H1 (cell line): ENCODE measurements around the gene IL20RB. TPM values are rescaled to one million over a fixed set of nuclear protein-coding genes. Genes with fewer than 3 reads are reported as not detected.

Source experiments
- CTCF ChIA-PET: fragments of 300-600 bp; sonication (Branson Sonifier 250); formaldehyde crosslinking; loops from one replicate; lab custom pipeline; 2021; ENCODE audit not compliant: partially characterized antibody; lab: Charles Lee
- POLR2A ChIA-PET: fragments of 300-600 bp; sonication (Branson Sonifier 250); formaldehyde crosslinking; loops from one replicate; lab custom pipeline; 2021; ENCODE audit warnings: inconsistent platforms; ENCODE audit not compliant: partially characterized antibody; lab: Charles Lee
- DNase-seq, 2 experiments: peaks; one replicate each; pipeline versions ENCODE4 v3.0.0 to v3.0.0-alpha.2; 2010 to 2022; ENCODE audit warnings: low spot score in 2 of 2, low read depth in 1 of 2, mixed read lengths in 1 of 2
- FAIRE-seq: peaks from 2 replicates; lab custom pipeline; 2011; peaks lifted over from hg19 to GRCh38; lab: Jason Lieb, UNC
- H2AFZ ChIP-seq: 2 replicates; pipeline ENCODE4 v1.8.1; 2012; ENCODE audit warnings: low read length, inconsistent platforms
- H2AK5ac ChIP-seq: 2 replicates; pipeline ENCODE4 v1.6.1; 2013; ENCODE audit warnings: low read depth, low read length
- H2BK120ac ChIP-seq: replicated peaks from 2 replicates; pipeline ENCODE3; 2013; ENCODE audit warnings: low read depth, low read length, inconsistent platforms
- H2BK12ac ChIP-seq: 2 replicates; pipeline ENCODE4 v1.6.1; 2013; ENCODE audit warnings: low read depth, low read length
- H2BK15ac ChIP-seq: 2 replicates; pipeline ENCODE4 v1.6.1; 2013; ENCODE audit warnings: low read length
- H2BK20ac ChIP-seq: 2 replicates; pipeline ENCODE4 v1.6.1; 2013; ENCODE audit warnings: low read length
- H2BK5ac ChIP-seq: 2 replicates; pipeline ENCODE4 v1.6.1; 2013; ENCODE audit warnings: low read depth, low read length
- H3K14ac ChIP-seq: 2 replicates; pipeline ENCODE4 v1.6.1; 2013; ENCODE audit warnings: inconsistent platforms; ENCODE audit not compliant: insufficient read length
- H3K18ac ChIP-seq: 2 replicates; pipeline ENCODE4 v1.6.1; 2013; ENCODE audit warnings: low read length; ENCODE audit errors: extremely low read depth
- H3K23ac ChIP-seq: 2 replicates; pipeline ENCODE4 v1.6.1; 2013; ENCODE audit warnings: inconsistent platforms; ENCODE audit not compliant: insufficient read length
- H3K23me2 ChIP-seq: 2 replicates; pipeline ENCODE4 v1.6.1; 2013; ENCODE audit warnings: low read depth, low read length
- H3K27ac ChIP-seq: 2 replicates; pipeline ENCODE4 v1.6.1; 2011; ENCODE audit warnings: low read depth, low read length, inconsistent platforms
- H3K27me3 ChIP-seq, 4 experiments: replicated peaks in 1 of 4; 1 replicate in 1 of 4; 2 replicates in 3 of 4; pipeline versions ENCODE4 v1.6.1 to v1.8.1; 2011 to 2013; ENCODE audit warnings: low read length in 3 of 4, mild to moderate bottlenecking in 3 of 4, inconsistent platforms in 2 of 4, mixed read lengths in 2 of 4, moderate library complexity in 1 of 4; ENCODE audit not compliant: control insufficient read depth in 3 of 4, insufficient read depth in 3 of 4; ENCODE audit errors: extremely low read depth in 1 of 4
- H3K36me3 ChIP-seq, 4 experiments: 2 replicates each; pipeline versions ENCODE4 v1.6.1 to v1.8.1; 2011 to 2013; ENCODE audit warnings: mild to moderate bottlenecking in 4 of 4, low read length in 3 of 4, moderate library complexity in 2 of 4, control low read depth in 1 of 4, inconsistent platforms in 1 of 4; ENCODE audit not compliant: insufficient read depth in 4 of 4, control insufficient read depth in 2 of 4
- H3K4ac ChIP-seq: replicated peaks from 2 replicates; pipeline ENCODE3; 2013; ENCODE audit warnings: low read length, low read depth, mixed read lengths, inconsistent platforms; ENCODE audit not compliant: insufficient read length
- H3K4me1 ChIP-seq, 4 experiments: replicated peaks in 1 of 4; 1 replicate in 1 of 4; 2 replicates in 3 of 4; pipeline versions ENCODE4 v1.6.1 to v1.8.1; 2011 to 2013; ENCODE audit warnings: low read length in 3 of 4, inconsistent platforms in 2 of 4, mixed read lengths in 1 of 4; ENCODE audit not compliant: insufficient read depth in 4 of 4, control insufficient read depth in 3 of 4
- H3K4me2 ChIP-seq, 2 experiments: 2 replicates each; pipeline versions ENCODE4 v1.6.1 to v1.8.1; 2011 to 2013; ENCODE audit warnings: low read depth in 2 of 2, low read length in 2 of 2, control low read depth in 1 of 2, inconsistent platforms in 1 of 2, mild to moderate bottlenecking in 1 of 2; ENCODE audit not compliant: insufficient read depth in 1 of 2
- H3K4me3 ChIP-seq, 4 experiments: fragments of 200-600, 300-600 bp in 1 of 4; sonication (generic), shearing (Covaris generic), sonication (Bioruptor Twin) in 1 of 4; 2 replicates each; pipeline versions ENCODE4 v1.5.1 to v1.8.1; 2011 to 2016; ENCODE audit warnings: low read length in 4 of 4, low read depth in 3 of 4, control low read depth in 2 of 4, inconsistent platforms in 2 of 4, mild to moderate bottlenecking in 2 of 4, mixed read lengths in 1 of 4, moderate library complexity in 1 of 4; ENCODE audit not compliant: insufficient read depth in 2 of 4; ENCODE audit errors: extremely low read depth in 1 of 4
- H3K56ac ChIP-seq: replicated peaks from 2 replicates; pipeline ENCODE3; 2013; ENCODE audit warnings: low read depth, mild to moderate bottlenecking, mixed read lengths, low read length, inconsistent platforms; ENCODE audit not compliant: insufficient read length
- H3K79me1 ChIP-seq: 2 replicates; pipeline ENCODE4 v1.6.1; 2013; ENCODE audit warnings: low read depth, low read length, control low read depth
- H3K79me2 ChIP-seq, 2 experiments: 2 replicates each; pipeline versions ENCODE4 v1.6.1 to v1.8.1; 2012 to 2013; ENCODE audit warnings: low read length in 2 of 2, mild to moderate bottlenecking in 2 of 2, inconsistent platforms in 1 of 2; ENCODE audit not compliant: insufficient read depth in 2 of 2, control insufficient read depth in 1 of 2
- H3K9ac ChIP-seq, 4 experiments: replicated peaks in 1 of 4; 1 replicate in 1 of 4; 2 replicates in 3 of 4; pipeline versions ENCODE4 v1.6.1 to v1.8.1; 2011 to 2013; ENCODE audit warnings: low read depth in 3 of 4, low read length in 3 of 4, control low read depth in 2 of 4, mild to moderate bottlenecking in 2 of 4, moderate library complexity in 2 of 4, inconsistent platforms in 1 of 4; ENCODE audit errors: extremely low read depth in 1 of 4
- H3K9me3 ChIP-seq, 2 experiments: 2 replicates each; pipeline versions ENCODE4 v1.6.1 to v1.8.1; 2012 to 2013; ENCODE audit warnings: mild to moderate bottlenecking in 2 of 2, moderate library complexity in 2 of 2, control low read depth in 1 of 2, inconsistent platforms in 1 of 2, low read depth in 1 of 2, low read length in 1 of 2, mixed read lengths in 1 of 2; ENCODE audit not compliant: insufficient read depth in 2 of 2
- H4K20me1 ChIP-seq, 2 experiments: replicated peaks in 1 of 2; 2 replicates each; pipeline versions ENCODE3 to v1.8.1; 2011 to 2013; ENCODE audit warnings: inconsistent platforms in 2 of 2, low read length in 2 of 2, mild to moderate bottlenecking in 1 of 2; ENCODE audit not compliant: insufficient read depth in 2 of 2, control insufficient read depth in 1 of 2
- H4K5ac ChIP-seq: 2 replicates; pipeline ENCODE4 v1.6.1; 2013; ENCODE audit warnings: low read length, low read depth, mixed read lengths, inconsistent platforms; ENCODE audit not compliant: insufficient read length
- H4K8ac ChIP-seq: 2 replicates; pipeline ENCODE4 v1.8.0; 2013; ENCODE audit warnings: mild to moderate bottlenecking, moderate library complexity, low read length, inconsistent platforms; ENCODE audit not compliant: insufficient read depth; ENCODE audit errors: extremely low read depth
- H4K91ac ChIP-seq: replicated peaks from 2 replicates; pipeline ENCODE3; 2013; ENCODE audit warnings: low read length, mixed read lengths, inconsistent platforms; ENCODE audit not compliant: insufficient read length
- CBX5 ChIP-seq: fragments of 300-800, 300-1000 bp; sonication (generic); IDR thresholded peaks from 2 replicates; pipeline ENCODE4 v1.7.1; 2016; ENCODE audit warnings: antibody characterized with exemption, low read length, low read depth
- CEBPB ChIP-seq: IDR thresholded peaks from 2 replicates; pipeline ENCODE4 v1.6.1; 2012; ENCODE audit warnings: low read depth, low read length
- EGR1 ChIP-seq: IDR thresholded peaks from 2 replicates; pipeline ENCODE4 v1.6.1; 2011; ENCODE audit warnings: low read depth, low read length, borderline replicate concordance
- FOSL1 ChIP-seq: IDR thresholded peaks from 2 replicates; pipeline ENCODE4 v1.6.1; 2011; ENCODE audit warnings: mild to moderate bottlenecking, low read depth, low read length, moderate library complexity; ENCODE audit not compliant: insufficient read depth
- GTF2F1 ChIP-seq: IDR thresholded peaks from 2 replicates; pipeline ENCODE4 v1.6.1; 2012; ENCODE audit warnings: low read depth, low read length, improper control_type of control experiment, borderline replicate concordance
- JUN ChIP-seq: IDR thresholded peaks from 2 replicates; pipeline ENCODE4 v1.6.1; 2011; ENCODE audit warnings: low read depth, mild to moderate bottlenecking, improper control_type of control experiment, low read length
- MAX ChIP-seq: IDR thresholded peaks from 2 replicates; pipeline ENCODE4 v1.6.1; 2012; ENCODE audit warnings: inconsistent platforms
- RFX5 ChIP-seq: IDR thresholded peaks from 2 replicates; pipeline ENCODE4 v1.6.1; 2011; ENCODE audit warnings: low read depth, low read length, improper control_type of control experiment, borderline replicate concordance
- SP4 ChIP-seq: IDR thresholded peaks from 2 replicates; pipeline ENCODE4 v1.6.1; 2012; ENCODE audit warnings: low read length, inconsistent platforms
- SUZ12 ChIP-seq: fragments of 200-600 bp; sonication (generic); IDR thresholded peaks from 2 replicates; pipeline ENCODE4 v1.6.1; 2012; ENCODE audit warnings: mild to moderate bottlenecking, inconsistent platforms, low read length, moderate library complexity, mixed read lengths
- WGBS, 2 experiments: shearing (Covaris generic) in 1 of 2; methylation state at CpG; one replicate each; pipeline versions ENCODE4 v1.1.6 to v1.1.7; 2013 to 2015; ENCODE audit warnings: low lambda C conversion rate in 2 of 2, mixed read lengths in 2 of 2, inconsistent platforms in 1 of 2, low coverage in 1 of 2, missing lambda C conversion rate in 1 of 2; ENCODE audit not compliant: insufficient replicate concordance in 2 of 2, insufficient coverage in 1 of 2, insufficient read length in 1 of 2; ENCODE audit errors: extremely low coverage in 1 of 2, missing lambda C conversion rate in 1 of 2; 5-methylcytosine and 5-hydroxymethylcytosine counted together
- polyA plus RNA-seq, 7 experiments: library from polyadenylated mRNA; depleted of rRNA in 3 of 7; stranded (reverse) in 5 of 7; unstranded in 2 of 7; fragments of >200 nt in 5 of 7; fragments of 200-250 nt in 2 of 7; gene quantifications; 1 replicate in 5 of 7; 2 replicates in 1 of 7; 4 replicates in 1 of 7; pipeline versions ENCODE4 v1.2.1 to v1.2.3, GENCODE V29; 2011 to 2013; ENCODE audit warnings: missing spikeins in 2 of 7, mixed read lengths in 2 of 7
- total RNA-seq: library from RNA; stranded (reverse); fragmentation: NEBNext Ultra II Directional; extraction: Animal tissue kit (Norgen Biotek cat#: 25700); gene quantifications from 2 replicates; pipeline ENCODE4 v1.2.1, GENCODE V29; 2021

Gene IL20RB
- total and polyA plus RNA-seq, 2 of the 8 experiments (the other 6 are each of a cell fraction or from before 2014, with no cell fraction given) = 1.6 to 1.8 TPM

DNA sequence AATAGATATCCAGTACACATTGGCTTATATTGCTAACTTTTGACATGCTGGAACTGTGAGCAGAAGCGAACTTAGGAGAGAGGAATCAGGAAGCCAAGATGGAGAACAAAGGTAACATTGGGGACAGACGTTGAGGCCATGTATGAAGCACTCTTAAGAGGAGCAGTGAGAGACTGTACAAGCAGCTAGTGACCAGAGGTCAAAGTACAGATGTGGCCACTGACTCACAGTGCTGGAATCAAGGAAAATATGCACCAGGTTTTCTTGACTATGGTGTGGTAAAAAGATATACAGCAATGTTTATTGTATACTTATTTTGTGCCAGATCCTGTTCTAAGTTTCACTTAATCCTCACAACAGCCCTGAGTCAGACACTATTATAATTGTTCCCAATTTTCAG lies 2.0 kb upstream of the IL20RB start:
- H3K27ac ChIP-seq = no peak overlapping the region
- FAIRE-seq (no peak), DNase-seq (no peak)
- 93% methylated on average over 2 of the region's 2 CpGs; no CpG with 5 or more reads in 1 of the 2 experiments for WGBS, 2 experiments
- no peaks in the 10 kb centered on the region for H3K23me2 ChIP-seq
- TF ChIP-seq RFX5 (no peak), FOSL1 (no peak), SUZ12 (no peak), SP4 (no peak), EGR1 (no peak), CBX5 (no peak), GTF2F1 (no peak), JUN (no peak), MAX (no peak), CEBPB (no peak)
- H2BK5ac ChIP-seq = no peak overlapping the region
- no peak overlapping the region for H2BK12ac ChIP-seq
- H2BK120ac ChIP-seq = no peak overlapping the region
- H3K79me2 ChIP-seq = no peaks in the 10 kb centered on the region
- no peaks in the 10 kb centered on the region for H3K4me1 ChIP-seq
- H3K36me3 ChIP-seq = no peaks in the 10 kb centered on the region
- H3K4me2 ChIP-seq = no peak overlapping the region
- H4K8ac ChIP-seq = no peak overlapping the region
- H3K23ac ChIP-seq = no peak overlapping the region
- H3K79me1 ChIP-seq = no peaks in the 10 kb centered on the region
- no peak overlapping the region for H3K18ac ChIP-seq
- H3K27me3 ChIP-seq = no peaks in the 10 kb centered on the region
- no peak overlapping the region for H3K56ac ChIP-seq
- no peak overlapping the region for H4K91ac ChIP-seq
- ChIA-PET POLR2A (interaction anchor here (1.0 to 2.1 kb wide), 3 partner anchors 29 to 203 kb away, joined by 3 to 6 read pairs (median 3); partner anchors contain the start of gene STAG1), CTCF (interaction anchor here (0.8 to 1.6 kb wide), 2 partner anchors 58 to 197 kb away, joined by 3 to 5 read pairs; no protein-coding TSS in a partner anchor)
- H2AFZ ChIP-seq = no peak overlapping the region
- no peak overlapping the region for H2BK20ac ChIP-seq
- H4K5ac ChIP-seq = no peak overlapping the region
- no peak overlapping the region for H2AK5ac ChIP-seq
- no peak overlapping the region for H2BK15ac ChIP-seq
- H3K9me3 ChIP-seq = no peaks in the 10 kb centered on the region
- no peak overlapping the region for H3K4me3 ChIP-seq
- H3K9ac ChIP-seq = no peak overlapping the region
- H3K14ac ChIP-seq = no peak overlapping the region
- peaks cover 0 to 1% of the 10 kb centered on the region in 2 experiments for H4K20me1 ChIP-seq
- no peak overlapping the region for H3K4ac ChIP-seq
